Cardiac muscle cell (in vitro differentiated cells and primary cell): Measurements from ENCODE around the gene MINDY4. TPM values are rescaled to one million over a fixed set of nuclear protein-coding genes. Genes with fewer than 3 reads are reported as not detected.

Source experiments
- DNase-seq, 2 donors: peaks; one replicate each; pipeline versions ENCODE4 v3.0.0 to v3.0.0-alpha.2; 2010 to 2017; ENCODE audit warnings: low read depth in 1 of 2, low spot score in 1 of 2
- H3K27ac ChIP-seq: fragments of 200-600 bp; sonication (generic); 2 replicates; pipeline ENCODE4 v1.5.1; 2016
- H3K27me3 ChIP-seq: fragments of 200-600 bp; sonication (generic); 2 replicates; pipeline ENCODE4 v1.6.0; 2016; ENCODE audit warnings: control low read depth
- H3K36me3 ChIP-seq: fragments of 200-600 bp; sonication (generic); 2 replicates; pipeline ENCODE4 v1.5.1; 2016; ENCODE audit warnings: control low read depth
- H3K4me1 ChIP-seq: fragments of 200-600 bp; sonication (generic); 2 replicates; pipeline ENCODE4 v1.8.1; 2017; ENCODE audit warnings: low read depth, mild to moderate bottlenecking, mixed run types
- H3K4me3 ChIP-seq: fragments of 200-600 bp; sonication (generic); 2 replicates; pipeline ENCODE4 v1.5.1; 2016; ENCODE audit warnings: mild to moderate bottlenecking
- H3K9me3 ChIP-seq: fragments of 200-600 bp; sonication (generic); 2 replicates; pipeline ENCODE4 v1.5.1; 2017; ENCODE audit warnings: low read depth, mild to moderate bottlenecking, control low read depth
- polyA plus RNA-seq: library from polyadenylated mRNA; unstranded; fragments of >200 nt; fragmentation: Nextera tagmentation; extraction: Ambion mirVana; gene quantifications from 2 replicates; pipeline ENCODE4 v1.2.1, GENCODE V29; 2016
- total RNA-seq: library from RNA; depleted of rRNA; stranded (reverse); fragments of >200 nt; gene quantifications from 2 replicates; pipeline ENCODE4 v1.2.3, GENCODE V29; 2016
- TF ChIP-seq, protein P1 (sequence below): IDR thresholded peaks from 2 replicates; pipeline ENCODE4 v1.5.1; 2012; ENCODE audit warnings: low read depth, mild to moderate bottlenecking, low read length

The MINDY4 gene
- total and polyA plus RNA-seq, 2 experiments from 2014 or later, result 2.7 to 7.5 TPM

- no peak for DNase-seq
- Histone ChIP-seq H3K4me1 (peaks cover 14% of the 10 kb centered on the region), H3K27ac (no peak overlapping the region), H3K36me3 (no peaks in the 10 kb centered on the region), H3K27me3 (no peaks in the 10 kb centered on the region), H3K4me3 (no peak overlapping the region), H3K9me3 (no peaks in the 10 kb centered on the region)
- TF ChIP-seq, protein P1, sequence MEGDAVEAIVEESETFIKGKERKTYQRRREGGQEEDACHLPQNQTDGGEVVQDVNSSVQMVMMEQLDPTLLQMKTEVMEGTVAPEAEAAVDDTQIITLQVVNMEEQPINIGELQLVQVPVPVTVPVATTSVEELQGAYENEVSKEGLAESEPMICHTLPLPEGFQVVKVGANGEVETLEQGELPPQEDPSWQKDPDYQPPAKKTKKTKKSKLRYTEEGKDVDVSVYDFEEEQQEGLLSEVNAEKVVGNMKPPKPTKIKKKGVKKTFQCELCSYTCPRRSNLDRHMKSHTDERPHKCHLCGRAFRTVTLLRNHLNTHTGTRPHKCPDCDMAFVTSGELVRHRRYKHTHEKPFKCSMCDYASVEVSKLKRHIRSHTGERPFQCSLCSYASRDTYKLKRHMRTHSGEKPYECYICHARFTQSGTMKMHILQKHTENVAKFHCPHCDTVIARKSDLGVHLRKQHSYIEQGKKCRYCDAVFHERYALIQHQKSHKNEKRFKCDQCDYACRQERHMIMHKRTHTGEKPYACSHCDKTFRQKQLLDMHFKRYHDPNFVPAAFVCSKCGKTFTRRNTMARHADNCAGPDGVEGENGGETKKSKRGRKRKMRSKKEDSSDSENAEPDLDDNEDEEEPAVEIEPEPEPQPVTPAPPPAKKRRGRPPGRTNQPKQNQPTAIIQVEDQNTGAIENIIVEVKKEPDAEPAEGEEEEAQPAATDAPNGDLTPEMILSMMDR, result no peak
Observed at GRCh38 chr7:30799976-30800661, 28.9 kb downstream of the MINDY4 start.

GRCh38 chr7:30800785-30801252 is 29.6 kb downstream of the MINDY4 start:
- TF ChIP-seq, protein P1, result peak; percentile 70
- peak; percentile 77 to 88 for DNase-seq
- Histone ChIP-seq H3K27ac (no peak overlapping the region), H3K4me3 (no peak overlapping the region), H3K27me3 (no peaks in the 10 kb centered on the region), H3K36me3 (no peaks in the 10 kb centered on the region), H3K4me1 (peaks cover 14% of the 10 kb centered on the region), H3K9me3 (no peaks in the 10 kb centered on the region)

DNA sequence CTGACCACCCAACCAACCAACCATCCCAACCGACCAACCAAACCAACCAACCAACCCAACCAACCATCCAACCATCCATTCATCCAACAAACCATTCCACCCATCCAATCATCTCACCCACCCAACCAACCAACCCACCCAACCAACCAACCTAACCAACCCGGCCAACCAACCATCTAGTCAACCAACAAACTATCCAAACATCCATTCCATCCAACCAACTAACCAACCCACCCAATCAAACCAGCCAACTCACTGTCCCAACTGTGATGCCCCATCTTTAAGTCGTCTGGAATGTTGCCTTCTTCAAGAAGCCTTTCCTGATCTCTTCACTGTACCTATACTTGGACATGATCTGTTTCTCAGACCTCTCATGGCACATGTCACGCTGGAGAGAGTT is 31.6 kb downstream of the MINDY4 start:
- no peak for DNase-seq
- H3K4me3 ChIP-seq, result no peak overlapping the region
- no peaks in the 10 kb centered on the region for H3K9me3 ChIP-seq
- TF ChIP-seq, protein P1, result no peak
- H3K4me1 ChIP-seq, result peaks cover 11% of the 10 kb centered on the region
- no peaks in the 10 kb centered on the region for H3K27me3 ChIP-seq
- H3K27ac ChIP-seq, result no peak overlapping the region
- no peaks in the 10 kb centered on the region for H3K36me3 ChIP-seq

- peak in 1 of 2 donors; percentile 68 for DNase-seq
- TF ChIP-seq, protein P1, result no peak
Observed at GRCh38 chr7:30804078-30804661, 33.0 kb downstream of the MINDY4 start.

GRCh38 chr7:30805081-30805691 is 34.0 kb downstream of the MINDY4 start:
- H3K27me3 ChIP-seq, result no peaks in the 10 kb centered on the region
- no peaks in the 10 kb centered on the region for H3K9me3 ChIP-seq
- H3K27ac ChIP-seq, result no peak overlapping the region
- no peak overlapping the region for H3K4me3 ChIP-seq
- no peaks in the 10 kb centered on the region for H3K36me3 ChIP-seq
- peaks cover 11% of the 10 kb centered on the region for H3K4me1 ChIP-seq
- no peak for DNase-seq
- TF ChIP-seq, protein P1, result no peak

More at GRCh38 chr7:30804078-30804661, 33.0 kb downstream of the MINDY4 start:
- no peak overlapping the region for H3K4me3 ChIP-seq
- no peaks in the 10 kb centered on the region for H3K9me3 ChIP-seq
- no peaks in the 10 kb centered on the region for H3K36me3 ChIP-seq
- H3K4me1 ChIP-seq, result peaks cover 11% of the 10 kb centered on the region
- H3K27me3 ChIP-seq, result no peaks in the 10 kb centered on the region
- no peak overlapping the region for H3K27ac ChIP-seq
